Iris pigment epithelial cell (primary cell): Measurements from ENCODE around the gene PALB2.

Experiments
- DNase-seq: peaks from one replicate; pipeline ENCODE4 v3.0.0-alpha.2; 2011; ENCODE audit warnings: low read depth

Gene PALB2

GRCh38 chr16:23581764-23582163 lies 59.3 kb downstream of the PALB2 start:
- DNase-seq = no peak

GRCh38 chr16:23580391-23580790 lies 60.7 kb downstream of the PALB2 start:
- no peak for DNase-seq

- DNase-seq = no peak
Measured at GRCh38 chr16:23579371-23579770, 61.7 kb downstream of the PALB2 start.

- DNase-seq = peak; percentile 45
Measured at GRCh38 chr16:23578101-23578830, 62.8 kb downstream of the PALB2 start.

- DNase-seq = no peak
Measured at GRCh38 chr16:23577493-23577892, 63.6 kb downstream of the PALB2 start.

- DNase-seq = no peak
Measured at GRCh38 chr16:23575834-23576233, 65.3 kb downstream of the PALB2 start.

- DNase-seq = no peak
Measured at GRCh38 chr16:23573817-23574216, 67.3 kb downstream of the PALB2 start.

- no peak for DNase-seq
Measured at GRCh38 chr16:23572394-23572793, 68.7 kb downstream of the PALB2 start.

- no peak for DNase-seq
Measured at GRCh38 chr16:23571895-23572294, 69.2 kb downstream of the PALB2 start.

- DNase-seq = no peak
Measured at GRCh38 chr16:23570992-23571632, 70.0 kb downstream of the PALB2 start.

GRCh38 chr16:23567602-23568001 lies 73.5 kb downstream of the PALB2 start:
- DNase-seq = no peak

- DNase-seq = no peak
Measured at GRCh38 chr16:23566724-23567123, 74.4 kb downstream of the PALB2 start.

- DNase-seq = no peak
Measured at GRCh38 chr16:23564575-23565363, 76.3 kb downstream of the PALB2 start.

GRCh38 chr16:23563186-23563585 lies 77.9 kb downstream of the PALB2 start:
- no peak for DNase-seq

- no peak for DNase-seq
Measured at GRCh38 chr16:23562505-23562904, 78.6 kb downstream of the PALB2 start.

- DNase-seq = no peak
Measured at GRCh38 chr16:23561586-23561985, 79.5 kb downstream of the PALB2 start.

GRCh38 chr16:23557779-23558702 lies 83.1 kb downstream of the PALB2 start:
- peak; percentile 49 for DNase-seq

GRCh38 chr16:23556881-23557778 lies 84.0 kb downstream of the PALB2 start, which contains the start of the genes EARS2 and UBFD1:
EARS2 (minus strand) TSS chr16:23557350; CDS start chr16:23557343, 7 bp downstream.
UBFD1 (plus strand) TSS chr16:23557727; CDS start chr16:23557743, 16 bp downstream.
- peak; percentile 99 for DNase-seq

GRCh38 chr16:23554536-23554935 lies 86.6 kb downstream of the PALB2 start:
- DNase-seq = no peak
